HepG2 (cell line): ENCODE measurements around the gene CHCHD6.

Experiments used
- MYC ChIP-seq: sonication (generic); formaldehyde crosslinking; IDR thresholded peaks from 2 replicates; pipeline ENCODE4 v1.9.0; 2021; ENCODE audit warnings: missing genetic modification reagents, borderline replicate concordance
- NFRKB ChIP-seq: fragments of 450-650 bp; IDR thresholded peaks from 2 replicates; pipeline ENCODE4 v1.6.1; 2017
- RELA ChIP-seq: sonication (generic); formaldehyde crosslinking; IDR thresholded peaks from 2 replicates; pipeline ENCODE4 v1.4.0; 2020; ENCODE audit warnings: missing genetic modification reagents

GRCh38 chr3:126886217-126886616 is 182.2 kb downstream of the CHCHD6 start:
- no peak for TF ChIP-seq MYC (CRISPR knock-in tag)
- TF ChIP-seq RELA (CRISPR knock-in tag) = no peak
- TF ChIP-seq NFRKB = no peak
